Femur (tissue), 1 donor: ENCODE results near the gene GPC6.
"Not testable (repeated sequence)": the region's sequence is repeated elsewhere in the genome, so short reads cannot be mapped to it uniquely, and the experiment has no call there.

Experiments used
- DNase-seq: peaks from one replicate; pipeline ENCODE4 v3.0.0-alpha.2; 2017

The GPC6 gene

DNA sequence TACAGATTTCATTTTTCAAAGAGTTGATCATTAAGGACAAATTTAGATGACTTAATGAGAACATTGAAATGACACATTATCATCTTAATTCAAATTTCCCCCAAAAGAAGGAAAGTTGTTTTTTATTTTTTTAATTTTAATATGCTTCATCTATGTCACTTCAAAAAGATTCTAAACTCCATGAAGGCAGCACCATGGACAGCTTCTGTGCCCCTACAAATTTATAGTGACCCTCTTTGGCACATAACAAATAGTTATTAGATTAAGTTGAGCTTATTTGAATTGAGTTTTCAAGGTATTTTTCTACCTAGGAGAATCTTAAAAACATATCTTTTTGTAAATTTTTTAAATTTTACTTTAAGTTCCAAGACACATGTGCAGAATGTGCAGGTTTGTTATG is 1054.2 kb downstream of the GPC6 start:
- no peak for DNase-seq

DNA sequence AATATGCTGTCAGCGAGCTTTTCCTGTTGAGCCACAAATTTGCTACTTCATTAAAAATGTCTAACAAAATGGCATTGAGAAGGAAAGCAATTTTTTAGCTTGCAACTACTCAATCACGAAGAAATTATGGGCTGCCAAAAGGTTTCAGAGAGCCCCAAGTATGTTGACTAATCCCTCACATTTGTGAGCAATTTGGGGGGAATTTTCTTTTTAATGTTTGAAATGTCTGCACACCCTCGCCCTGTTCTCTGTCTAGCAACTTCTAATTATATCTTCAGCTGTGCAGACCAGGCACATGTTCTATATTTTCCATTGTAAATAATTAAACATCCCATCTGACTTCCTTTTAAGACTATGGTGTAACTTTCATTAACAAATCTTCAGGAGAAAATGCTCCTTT is 1060.0 kb downstream of the GPC6 start:
- DNase-seq = no peak

DNA sequence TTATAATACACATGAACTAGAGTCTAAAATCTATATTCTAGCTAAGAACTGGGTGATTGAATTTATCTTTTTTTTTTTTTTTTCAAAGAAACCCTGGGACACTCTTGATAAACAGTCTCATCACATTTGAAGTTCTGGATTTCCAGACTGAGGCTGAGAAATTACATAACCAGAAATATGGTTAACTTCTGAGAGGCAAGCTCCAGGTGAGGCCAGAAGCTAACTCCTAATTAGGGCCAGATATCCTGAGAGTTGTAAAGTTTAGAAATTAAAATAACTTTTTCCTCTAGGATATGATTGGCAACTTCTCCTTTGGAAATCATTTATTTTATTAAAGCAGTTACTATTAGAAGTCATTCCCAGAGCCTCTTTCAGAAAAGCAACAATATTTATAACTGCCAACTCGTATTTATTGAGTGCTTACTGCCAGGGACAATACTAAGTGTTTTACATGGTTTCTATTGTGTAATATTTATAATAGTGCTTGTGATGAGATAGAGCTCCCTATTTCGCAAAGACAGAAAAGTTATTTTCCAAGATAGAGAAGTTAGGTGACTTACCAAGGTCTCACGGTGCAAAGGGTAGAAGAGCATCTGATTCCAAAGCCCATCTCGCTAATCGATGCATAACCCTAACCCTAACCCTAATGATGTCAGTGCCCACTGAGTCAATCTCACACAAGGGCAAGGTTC is 1065.2 kb downstream of the GPC6 start:
- no peak for DNase-seq

DNA sequence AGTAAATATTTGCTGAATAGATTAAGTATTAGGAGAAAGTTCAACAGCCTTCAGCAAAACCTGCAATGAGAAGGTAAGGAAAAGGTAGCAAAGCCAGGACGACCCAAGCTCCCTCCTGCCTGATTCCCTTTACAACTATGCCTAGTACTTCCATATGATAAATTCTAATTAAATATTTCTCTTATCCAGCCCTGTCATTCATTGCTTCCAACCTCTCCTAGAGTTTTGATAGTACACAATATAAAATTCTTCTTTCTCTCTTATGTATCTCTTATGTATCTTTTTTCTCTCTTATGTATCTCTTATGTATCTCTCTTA is 1065.7 kb downstream of the GPC6 start:
- no peak for DNase-seq

DNA sequence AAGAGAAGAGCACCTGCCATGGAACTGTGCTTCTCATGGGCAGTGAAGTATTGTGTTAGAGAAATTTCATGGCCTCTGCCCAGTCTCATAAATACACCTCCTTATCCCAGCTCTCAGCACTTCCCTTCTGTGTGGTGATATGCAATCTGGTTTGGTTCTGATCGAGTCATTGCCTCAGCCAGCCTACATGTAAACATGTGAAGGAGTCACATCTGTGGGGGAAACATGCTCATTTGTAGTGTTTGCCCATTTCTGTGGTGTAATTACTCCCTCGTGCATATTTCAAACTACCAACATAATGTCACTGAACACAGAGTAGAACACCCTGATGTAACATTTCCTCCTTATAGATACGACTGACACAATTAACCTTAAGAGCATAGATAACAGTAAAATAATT is 1069.9 kb downstream of the GPC6 start:
- no peak for DNase-seq

DNA sequence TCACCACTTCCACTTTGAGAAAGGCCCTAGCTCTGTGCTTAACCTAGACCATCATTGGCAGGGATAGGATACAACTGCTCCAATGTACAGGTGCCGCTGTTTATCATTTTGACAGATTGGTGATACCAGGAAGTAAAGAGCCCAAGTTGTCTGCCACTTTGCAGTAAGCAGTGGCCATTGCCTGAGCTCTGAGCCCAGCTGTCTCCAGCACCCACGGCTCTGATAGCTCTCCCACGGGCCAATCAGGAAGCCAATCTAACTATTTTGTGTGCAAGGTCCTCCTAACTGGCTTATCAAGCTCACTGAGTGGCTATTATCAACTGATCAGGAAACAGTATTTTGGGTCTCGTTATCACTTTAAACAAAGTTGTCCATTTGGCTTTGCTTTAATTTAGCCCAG is 1071.7 kb downstream of the GPC6 start:
- DNase-seq = no peak

DNA sequence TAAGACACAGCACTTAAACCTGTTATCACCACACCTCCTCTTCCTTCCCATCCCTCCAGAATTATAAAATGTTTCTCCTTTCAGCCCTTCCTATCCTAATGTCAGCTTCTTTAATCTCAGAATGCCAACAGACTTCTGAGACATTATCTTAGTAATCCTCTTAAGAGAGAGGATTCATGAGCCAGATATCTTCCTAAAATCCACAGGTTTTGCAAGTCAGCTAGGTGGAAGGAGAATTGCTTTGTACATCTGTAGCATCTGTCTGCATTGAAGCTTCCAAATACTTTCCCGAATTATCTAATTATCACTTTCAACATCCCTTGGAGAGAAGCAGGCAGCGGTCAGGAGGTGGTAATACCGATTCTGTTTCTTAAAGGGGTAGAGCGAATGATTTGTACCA is 1073.8 kb downstream of the GPC6 start:
- DNase-seq = no peak

DNA sequence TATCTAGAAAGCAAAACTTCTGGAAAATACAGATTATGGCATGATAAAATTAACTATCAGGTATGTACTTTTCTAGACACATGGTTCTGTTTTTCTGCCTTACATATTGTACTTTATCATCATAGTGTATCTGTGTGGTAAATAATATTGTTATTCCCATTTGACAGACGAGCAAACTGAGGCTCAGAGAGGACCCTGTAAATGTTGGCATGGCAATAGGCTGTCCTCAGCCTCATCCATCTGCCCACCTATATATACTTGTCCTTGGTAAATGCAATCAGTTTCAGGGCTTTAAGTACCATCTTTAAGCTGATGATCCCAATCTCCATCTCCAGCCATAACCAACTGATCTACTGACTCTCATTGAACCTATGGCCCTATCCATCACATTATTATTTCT is 1074.9 kb downstream of the GPC6 start:
- no peak for DNase-seq

DNA sequence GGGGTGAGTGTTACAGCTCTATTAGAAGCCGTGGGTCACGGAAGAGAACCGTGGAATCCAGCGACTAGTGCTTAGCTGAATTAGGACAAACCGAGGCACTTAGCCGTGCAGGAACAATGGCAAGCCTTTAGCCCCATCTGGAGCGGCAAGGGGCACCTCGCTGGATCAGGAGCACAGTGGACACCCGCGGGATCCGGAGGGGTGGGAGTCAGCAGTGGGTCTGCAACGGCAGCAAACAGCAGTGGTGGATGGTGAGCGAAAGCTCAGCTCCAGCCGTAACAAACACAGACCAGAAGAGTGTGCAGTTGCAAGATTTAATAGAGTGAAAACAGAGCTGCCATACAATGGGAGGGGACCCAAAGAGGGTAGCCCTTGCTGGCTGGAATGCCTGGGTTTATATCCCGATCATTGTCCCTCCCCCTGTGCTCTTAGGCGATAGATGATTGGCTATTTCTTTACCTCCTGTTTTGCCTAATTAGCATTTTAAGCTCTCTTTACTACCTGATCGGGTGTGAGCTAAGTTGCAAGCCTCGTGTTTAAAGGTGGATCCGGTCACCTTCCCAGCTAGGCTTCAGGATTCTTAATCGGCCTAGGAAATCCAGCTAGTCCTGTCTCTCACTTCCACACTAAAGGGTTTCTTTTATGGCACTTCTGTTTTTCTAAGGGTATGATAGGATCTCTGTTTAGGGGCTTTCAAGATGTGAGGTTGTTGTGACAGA is 1076.4 kb downstream of the GPC6 start:
- not testable (repeated sequence) for DNase-seq

DNA sequence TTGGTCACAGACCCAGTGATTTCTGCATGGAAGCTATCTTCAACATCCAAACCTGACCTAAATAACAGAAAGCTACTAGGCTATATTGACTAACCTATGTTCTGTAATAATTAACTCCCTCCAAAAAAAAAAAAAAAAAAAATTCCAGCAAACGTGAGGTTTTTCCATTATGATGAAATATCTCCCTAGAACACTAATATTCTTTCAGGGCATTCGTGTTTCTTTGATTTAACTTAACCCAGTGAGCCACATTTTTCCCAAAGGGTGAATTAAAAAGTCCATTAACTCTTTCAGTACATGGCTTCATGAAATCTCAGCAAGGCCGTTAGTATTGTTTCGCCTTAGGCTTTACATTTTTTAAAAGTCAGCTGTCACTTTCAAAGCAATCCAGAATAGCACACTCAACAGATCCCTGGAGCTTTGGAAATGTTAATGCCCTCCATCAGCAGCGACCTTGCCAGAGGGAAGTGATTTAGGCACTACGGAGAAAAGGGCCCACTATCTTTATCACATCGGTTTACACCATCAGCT is 1077.1 kb downstream of the GPC6 start:
- no peak for DNase-seq

DNA sequence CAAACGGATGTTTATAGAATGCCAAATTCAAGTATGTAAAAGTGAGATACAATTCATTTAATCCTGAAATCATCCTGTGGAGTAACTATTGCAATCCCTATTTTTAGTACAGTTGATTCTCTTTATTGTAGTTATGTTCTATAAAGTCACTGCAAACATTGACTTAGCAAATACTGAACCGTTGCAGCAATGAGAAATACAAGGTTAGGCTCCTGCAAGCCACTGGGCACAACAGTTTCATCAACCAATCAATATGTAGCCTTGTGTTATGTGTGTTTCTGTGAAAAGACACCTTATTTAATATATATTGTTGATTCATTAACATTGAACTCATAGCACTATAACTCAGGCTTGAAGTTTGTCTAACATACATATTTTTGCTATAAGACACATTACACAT is 1078.4 kb downstream of the GPC6 start:
- no peak for DNase-seq

DNA sequence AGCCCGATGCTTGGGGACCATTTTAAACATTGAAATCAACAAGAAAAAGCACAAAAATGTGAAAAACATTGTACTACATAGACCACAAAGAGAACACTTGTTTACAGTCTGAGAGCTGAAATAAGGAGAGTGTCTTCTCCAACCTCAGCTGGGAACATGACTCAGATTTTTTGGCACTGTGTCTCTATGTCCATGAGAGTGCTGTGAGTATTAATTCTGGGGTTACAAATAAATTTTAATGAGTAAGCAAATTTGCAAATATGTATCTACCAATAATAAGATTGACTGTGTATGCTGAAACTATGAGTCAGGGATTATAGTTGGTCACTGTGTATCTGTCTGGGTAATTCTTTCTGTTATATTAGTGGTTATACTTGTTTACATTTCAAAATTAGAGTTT is 1078.9 kb downstream of the GPC6 start:
- no peak for DNase-seq

DNA sequence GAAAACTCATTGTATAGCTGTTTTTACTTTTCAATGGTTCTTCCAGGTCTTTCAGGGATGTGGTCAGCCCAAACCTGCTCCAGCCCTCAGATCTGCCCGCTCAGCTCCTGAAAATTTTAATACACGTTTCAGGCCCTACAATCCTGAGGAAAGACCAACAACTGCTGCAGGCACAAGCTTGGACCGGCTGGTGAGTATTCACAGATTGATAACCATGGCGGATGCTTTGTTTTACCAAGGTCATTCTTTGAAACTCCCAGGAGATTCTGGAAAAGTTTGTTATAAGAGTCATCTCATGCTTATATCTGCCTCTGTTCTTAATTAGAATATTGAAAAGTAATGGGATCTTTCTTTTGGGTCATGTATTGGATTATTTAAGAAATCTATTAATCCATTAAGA is 1079.3 kb downstream of the GPC6 start:
- DNase-seq = no peak

DNA sequence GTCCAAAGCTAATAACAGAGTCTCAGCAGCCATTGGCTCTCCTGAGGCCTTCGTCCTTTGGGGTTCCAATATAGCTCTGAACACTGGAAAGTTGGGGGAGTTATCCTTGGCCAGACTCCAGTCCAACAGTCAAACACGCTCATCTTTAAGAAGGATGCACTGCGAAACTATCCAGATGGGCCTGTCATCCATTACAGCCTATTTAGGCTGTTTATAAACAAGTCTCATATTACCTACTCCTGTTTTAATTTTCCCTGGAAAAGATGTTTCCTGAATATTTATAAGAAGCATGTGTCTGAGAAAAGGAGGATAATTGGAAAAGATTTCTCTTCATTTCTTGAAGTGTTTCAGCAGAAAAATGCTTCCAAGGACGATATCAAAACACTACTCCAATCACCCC is 1082.2 kb downstream of the GPC6 start:
- DNase-seq = no peak

DNA sequence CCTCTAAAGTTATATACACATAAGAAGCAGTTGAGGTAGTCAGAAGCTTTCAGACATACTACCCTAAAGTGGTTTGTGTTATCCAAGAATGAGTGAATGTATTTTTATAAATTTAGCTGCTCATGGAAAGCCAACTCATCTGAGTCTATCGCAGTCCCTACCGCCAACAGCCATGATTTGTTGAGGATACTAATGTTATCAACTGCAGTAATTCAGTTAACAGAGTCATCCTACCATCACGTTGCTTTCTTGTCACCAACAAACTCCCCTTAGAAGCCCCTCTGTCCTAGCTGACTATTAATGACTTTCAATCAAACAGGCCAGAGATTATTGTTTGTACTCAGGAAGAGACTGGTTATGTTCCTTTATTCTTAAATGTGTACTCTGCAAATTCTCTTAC is 1083.0 kb downstream of the GPC6 start:
- no peak for DNase-seq

DNA sequence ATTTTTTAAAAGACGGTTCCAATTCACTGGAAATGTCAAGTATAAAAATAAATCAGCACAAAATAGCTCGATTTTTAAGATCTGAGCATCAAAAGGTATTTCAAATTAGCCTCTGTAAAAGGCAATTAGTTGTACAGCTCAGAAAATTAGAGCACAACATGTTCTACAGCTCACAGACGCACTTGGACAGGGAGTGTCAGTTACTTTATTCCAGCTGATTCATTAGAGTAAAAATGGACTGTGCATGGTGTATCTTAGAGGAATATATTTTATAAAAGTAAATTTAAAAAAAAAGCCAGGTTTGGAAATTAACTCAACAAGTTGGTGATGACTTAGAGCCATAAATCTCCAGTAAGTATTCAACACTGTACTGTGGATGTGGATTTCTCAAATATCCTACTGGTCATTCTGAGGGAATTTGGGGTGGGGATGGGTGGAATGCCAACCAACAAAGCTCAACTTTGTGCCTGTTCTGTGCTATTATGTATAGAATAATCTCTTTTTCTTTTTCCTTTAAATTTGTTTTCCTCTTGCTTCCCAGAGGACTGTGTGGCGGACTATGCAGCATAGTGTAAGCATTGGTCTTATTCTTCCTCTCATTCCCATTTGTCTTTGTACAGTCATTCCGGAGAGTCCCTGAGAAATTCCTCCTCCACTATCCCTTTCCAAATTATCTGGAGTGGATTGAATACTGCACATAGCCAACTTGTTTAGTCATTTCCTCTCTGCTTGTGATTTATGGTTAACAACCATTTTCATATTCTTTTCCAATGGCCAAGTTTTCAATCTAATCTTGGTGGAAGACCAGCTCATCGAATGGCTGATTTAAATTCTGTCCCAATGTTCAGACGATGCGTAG is 1083.6 kb downstream of the GPC6 start:
- DNase-seq = no peak

DNA sequence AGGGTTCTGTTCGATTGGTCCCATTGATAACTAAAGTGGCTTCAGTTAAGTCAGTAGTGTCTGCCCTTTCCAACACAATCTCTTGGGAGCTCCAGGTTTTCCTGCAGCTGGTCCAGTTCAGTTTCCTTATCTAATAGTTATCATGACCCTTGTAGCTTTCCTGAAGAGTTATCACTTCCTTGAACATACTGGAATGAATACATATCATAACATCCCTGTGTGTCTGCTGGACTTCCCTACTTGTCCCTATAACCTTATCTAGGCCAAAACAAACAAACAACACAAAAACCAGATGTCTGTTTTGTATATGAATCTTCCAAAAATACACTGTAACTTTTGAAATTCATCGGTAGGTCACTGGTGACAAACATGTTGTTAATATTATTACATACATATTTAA is 1085.3 kb downstream of the GPC6 start:
- no peak for DNase-seq

DNA sequence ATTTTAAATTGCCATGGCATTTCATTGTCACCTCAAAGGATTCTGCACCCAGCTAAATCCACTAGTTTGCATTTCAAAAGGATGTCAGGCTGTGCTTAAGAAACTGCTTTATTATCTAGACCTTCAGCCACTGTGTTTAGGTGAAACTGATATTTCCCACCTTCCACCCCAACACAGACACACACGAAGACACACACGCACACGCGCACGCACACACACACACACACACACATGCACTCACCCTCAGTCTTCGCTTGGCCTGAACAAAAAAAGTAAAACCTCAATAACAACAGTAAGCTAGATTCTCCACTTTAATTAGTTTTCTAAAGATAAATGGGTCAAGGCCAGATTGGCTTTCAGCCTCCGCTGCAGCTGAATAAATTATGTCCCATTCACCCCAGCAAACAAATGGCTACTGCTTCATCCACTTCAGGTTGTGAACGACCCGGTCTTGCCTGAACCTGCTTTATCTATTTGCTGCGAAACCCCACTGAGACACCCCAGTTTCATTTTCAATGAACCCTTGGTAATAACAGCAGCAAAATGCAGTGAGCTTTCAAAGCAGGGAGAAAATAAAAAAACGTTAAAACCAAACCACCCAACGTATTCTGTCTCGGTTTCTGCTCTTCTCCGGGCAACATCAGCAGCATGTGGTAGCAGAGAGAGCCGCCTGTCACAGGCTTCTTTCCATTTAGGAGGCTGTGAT is 1086.1 kb downstream of the GPC6 start:
- DNase-seq = no peak

DNA sequence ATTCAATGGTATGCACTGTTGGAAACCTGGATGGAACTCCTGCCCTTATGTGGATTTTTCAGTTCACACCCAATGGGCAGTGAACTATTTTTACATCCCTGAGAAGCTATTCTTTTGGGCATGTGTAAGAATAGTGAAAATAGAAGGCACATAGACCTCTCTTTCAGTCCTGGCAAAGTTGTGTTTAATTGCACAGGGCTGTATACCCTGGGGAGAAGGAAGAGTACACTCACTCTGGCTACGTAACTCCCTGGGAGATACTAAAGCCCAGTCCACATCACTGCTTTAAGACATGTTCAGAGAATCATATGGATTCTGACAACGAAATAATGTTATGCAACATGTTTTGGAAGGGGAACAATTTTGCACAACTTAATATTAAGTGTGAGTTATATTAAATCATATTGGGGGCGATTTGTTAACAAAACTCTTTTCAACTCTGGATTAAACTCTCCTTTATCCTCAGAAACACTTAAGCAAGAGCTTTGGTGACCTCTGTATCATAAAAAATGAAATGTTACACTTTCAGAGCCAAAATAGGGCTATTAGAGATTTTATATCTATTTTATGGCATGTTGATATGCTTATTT is 1086.8 kb downstream of the GPC6 start:
- no peak for DNase-seq

DNA sequence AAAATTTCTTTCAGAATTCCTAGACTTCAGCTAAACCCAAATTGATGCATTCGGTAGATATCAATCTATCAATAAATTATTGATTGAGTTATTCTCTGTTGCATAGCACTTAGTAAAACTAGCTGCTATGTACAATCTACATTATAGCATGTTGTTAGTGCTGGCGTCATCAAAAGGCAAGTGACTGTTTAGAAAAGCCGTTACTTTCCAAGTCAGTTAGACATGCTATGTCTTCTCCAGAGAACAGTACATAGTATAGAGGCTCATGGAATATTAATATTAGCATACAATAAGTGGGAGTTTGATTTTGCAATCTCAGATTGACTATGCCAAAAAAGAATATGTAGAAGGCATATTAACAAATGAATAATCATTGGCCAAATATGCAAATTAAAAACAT is 1087.3 kb downstream of the GPC6 start:
- no peak for DNase-seq

DNA sequence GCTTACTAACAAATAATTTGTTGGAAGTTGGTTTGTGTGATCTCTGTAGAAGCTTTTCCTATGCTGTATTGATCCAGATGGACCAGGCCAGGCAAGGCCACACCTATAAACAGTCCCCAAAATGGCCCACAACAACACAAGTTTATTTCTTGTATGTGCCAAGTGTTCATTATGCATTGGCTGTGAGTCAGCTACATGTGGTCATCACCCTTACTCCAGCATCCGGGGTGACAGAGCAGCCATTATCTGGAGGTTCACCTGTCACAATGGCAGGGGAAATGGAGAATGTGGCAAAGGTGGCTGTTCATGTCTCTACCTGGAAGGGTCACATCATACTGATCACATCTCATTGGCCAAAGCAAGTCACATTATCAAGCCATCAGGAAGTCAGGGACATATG is 1088.6 kb downstream of the GPC6 start:
- DNase-seq = no peak

DNA sequence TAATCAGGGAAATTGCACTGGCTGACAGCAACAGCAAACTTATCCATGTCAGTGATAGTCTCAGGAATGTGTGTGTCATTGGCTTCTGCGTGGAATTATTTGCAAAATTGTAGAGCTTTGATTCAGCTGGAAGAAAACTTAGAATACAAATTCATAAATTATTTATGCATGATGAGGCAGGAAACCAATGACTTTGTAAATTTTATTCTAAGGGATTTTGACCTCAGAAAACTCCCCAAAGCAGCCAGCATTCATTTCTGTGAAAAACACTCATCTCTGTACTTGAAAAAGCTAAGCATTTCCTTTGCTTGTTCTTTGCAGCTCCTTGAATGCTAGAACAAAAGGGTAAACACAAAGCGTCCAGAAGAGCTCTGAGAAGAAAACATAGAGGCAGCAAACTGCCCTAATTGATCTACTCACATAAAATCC is 1090.5 kb downstream of the GPC6 start:
- no peak for DNase-seq

DNA sequence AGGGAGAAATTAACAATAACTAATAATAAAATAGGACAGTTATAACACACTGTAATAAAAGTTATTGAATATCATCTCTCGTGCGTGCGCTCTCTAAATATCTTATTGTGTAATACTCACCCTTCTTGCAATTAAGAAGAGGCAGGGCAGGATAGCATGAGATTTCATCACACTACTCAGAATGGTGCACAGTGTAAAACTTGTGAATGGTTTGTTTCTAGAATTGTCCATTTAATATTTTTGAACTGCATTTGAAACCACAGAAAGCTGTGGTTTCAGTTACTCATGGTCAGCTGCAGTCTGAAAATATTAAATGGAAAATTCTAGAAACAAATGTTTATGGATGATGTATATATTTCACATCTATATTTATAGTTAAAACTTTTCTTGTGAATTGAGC is 1091.8 kb downstream of the GPC6 start:
- no peak for DNase-seq
